ENCODE data around the gene GKN2. TPM values are rescaled to one million over a fixed set of nuclear protein-coding genes. Genes with fewer than 3 reads are reported as not detected.

Gene GKN2
- total RNA-seq, 1 donor from 2014 or later: not detected

Other genes starting within 250 kb of the GKN2 start
- gene ARHGAP25, start 218.1 kb downstream of the GKN2 start, total RNA-seq: 12.1 and 14.3 TPM in 2 replicates
- gene BMP10, start 81.5 kb downstream of the GKN2 start, total RNA-seq: not detected in 2 replicates
- not detected in 2 replicates for gene GKN1, start 21.7 kb upstream of the GKN2 start, total RNA-seq
- gene ANTXR1, start 60.3 kb upstream of the GKN2 start, total RNA-seq: 0.42 and 0.68 TPM in 2 replicates

Measured in dermis blood vessel endothelial cell (primary cell).